ENCODE data around the gene PON3.
A peak's percentile ranks its signal among the peaks of the same experiment; 100 is the strongest.

The PON3 gene

DNA sequence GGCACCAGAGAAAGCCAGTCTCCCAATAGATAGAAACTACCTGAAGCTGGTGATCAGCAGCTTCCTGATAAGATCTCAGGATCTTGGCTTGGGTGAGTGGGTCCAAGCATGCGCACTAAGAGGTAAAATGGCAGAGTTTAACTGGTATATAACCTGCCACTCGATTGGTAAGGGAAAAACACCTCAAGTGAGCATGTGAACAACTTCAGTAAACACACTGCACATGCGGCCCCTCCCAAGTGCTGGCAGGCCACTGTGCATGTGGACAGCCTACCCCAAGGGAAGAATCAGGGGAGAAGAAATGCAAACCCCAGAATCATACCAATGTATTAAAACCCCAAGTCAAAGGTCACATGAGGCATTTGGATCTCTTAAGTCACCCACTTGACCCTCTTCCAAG lies 54.1 kb downstream of the PON3 start:
- CTCF ChIA-PET: no interaction called here
- H3K4me1 Mint-ChIP-seq: no peaks in the 10 kb centered on the region
- H3K4me3 Mint-ChIP-seq: no peak overlapping the region
- no peaks in the 10 kb centered on the region for H3K9me3 Mint-ChIP-seq
- H3K27ac Mint-ChIP-seq: no peak overlapping the region
- no peak for DNase-seq
- no peaks in the 10 kb centered on the region for H3K36me3 Mint-ChIP-seq
- H3K27me3 Mint-ChIP-seq: peaks cover 8% of the 10 kb centered on the region

DNA sequence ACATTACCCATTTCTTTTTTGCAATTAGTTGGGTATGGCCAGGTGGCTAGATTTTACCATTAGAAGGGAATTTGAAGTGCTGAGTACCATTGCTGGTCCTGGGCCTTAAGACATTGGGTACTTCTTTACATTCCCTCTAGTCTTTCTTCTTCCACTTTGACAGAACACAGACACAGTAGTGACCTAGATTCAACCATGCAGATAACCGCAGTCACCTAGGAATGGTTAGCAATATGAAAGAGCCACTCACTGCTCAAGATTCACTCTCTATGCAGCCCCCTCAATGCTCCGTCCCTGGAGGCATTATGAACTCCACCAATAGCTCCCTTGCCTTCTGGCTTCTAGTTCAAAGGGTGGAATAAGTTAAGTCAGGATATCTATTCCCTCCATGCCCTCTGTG lies 55.7 kb downstream of the PON3 start:
- no peak overlapping the region for H3K4me3 Mint-ChIP-seq
- CTCF ChIA-PET: no interaction called here
- no peak for DNase-seq
- H3K27ac Mint-ChIP-seq: no peak overlapping the region
- no peaks in the 10 kb centered on the region for H3K4me1 Mint-ChIP-seq
- no peaks in the 10 kb centered on the region for H3K9me3 Mint-ChIP-seq
- no peaks in the 10 kb centered on the region for H3K36me3 Mint-ChIP-seq
- H3K27me3 Mint-ChIP-seq: peaks cover 8% of the 10 kb centered on the region

DNA sequence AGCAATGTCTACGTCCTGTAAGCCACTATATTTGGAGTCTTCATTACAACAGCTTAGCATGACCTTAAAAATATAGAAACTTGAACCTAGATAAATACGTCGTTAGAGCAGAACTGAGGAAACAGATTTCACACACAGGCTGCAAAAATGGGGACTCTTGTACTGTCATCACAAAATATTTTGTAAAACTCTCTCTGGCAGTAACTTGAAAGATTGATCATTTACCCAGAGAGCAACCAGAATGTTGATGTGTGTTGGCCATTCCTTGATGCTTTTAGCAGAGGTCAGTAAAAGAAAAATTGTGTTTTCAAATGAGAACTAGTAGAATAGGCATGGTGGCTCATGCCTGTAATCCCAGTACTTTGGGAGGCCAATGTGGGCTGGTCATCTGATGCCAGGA lies 57.3 kb downstream of the PON3 start:
- H3K9me3 Mint-ChIP-seq: no peaks in the 10 kb centered on the region
- CTCF ChIA-PET: no interaction called here
- H3K36me3 Mint-ChIP-seq: no peaks in the 10 kb centered on the region

DNA sequence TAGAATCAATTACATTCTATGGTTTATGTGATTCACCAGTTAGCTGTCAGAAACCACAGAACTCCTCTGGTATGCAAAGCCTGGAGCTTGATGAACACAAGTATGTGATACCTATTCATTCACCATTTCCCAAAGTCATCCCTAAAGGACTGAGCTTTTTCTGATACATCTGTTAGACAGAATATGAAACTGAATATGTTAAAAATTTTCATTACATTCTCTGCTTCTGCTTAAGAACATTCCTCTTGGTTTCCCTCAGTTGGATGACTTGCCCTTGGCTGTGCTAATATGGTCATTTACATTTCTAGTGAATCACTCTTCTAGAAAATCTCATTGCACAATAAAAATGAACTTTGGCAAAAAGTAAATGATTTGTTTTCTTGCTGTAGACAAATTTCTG lies 61.1 kb downstream of the PON3 start:
- DNase-seq: no peak
- Mint-ChIP-seq H3K4me3 (no peak overlapping the region), H3K4me1 (peaks cover 11% of the 10 kb centered on the region), H3K9me3 (no peaks in the 10 kb centered on the region), H3K27me3 (peaks cover 8% of the 10 kb centered on the region), H3K27ac (no peak overlapping the region), H3K36me3 (no peaks in the 10 kb centered on the region)
- CTCF ChIA-PET: no interaction called here

More for the DNA sequence above, 57.3 kb downstream of the PON3 start:
- no peak overlapping the region for H3K27ac Mint-ChIP-seq
- H3K27me3 Mint-ChIP-seq: peaks cover 8% of the 10 kb centered on the region
- DNase-seq: no peak
- H3K4me1 Mint-ChIP-seq: no peaks in the 10 kb centered on the region
- no peak overlapping the region for H3K4me3 Mint-ChIP-seq

DNA sequence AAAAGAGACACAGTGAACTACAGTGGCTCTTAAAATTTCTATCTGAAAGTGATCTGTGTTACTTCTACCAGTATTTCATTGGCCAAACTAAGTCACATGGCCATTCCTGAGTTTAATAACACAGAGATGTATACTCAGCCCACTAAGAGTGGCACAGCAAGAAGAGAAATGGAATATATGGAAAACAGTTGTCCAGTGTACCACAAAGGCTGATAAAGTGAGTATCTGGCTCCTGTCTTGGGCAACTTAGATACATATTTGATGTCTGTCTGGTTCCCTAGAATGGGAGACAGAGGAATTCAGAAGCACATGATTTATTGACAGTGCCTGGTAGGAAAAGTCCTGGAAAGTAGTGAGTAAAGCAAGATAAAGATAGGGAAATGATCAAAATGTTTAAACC lies 61.7 kb downstream of the PON3 start:
- H3K4me3 Mint-ChIP-seq: no peak overlapping the region
- no peak overlapping the region for H3K27ac Mint-ChIP-seq
- no peak for DNase-seq
- peaks cover 8% of the 10 kb centered on the region for H3K27me3 Mint-ChIP-seq
- H3K4me1 Mint-ChIP-seq: peaks cover 13% of the 10 kb centered on the region
- no peaks in the 10 kb centered on the region for H3K36me3 Mint-ChIP-seq
- CTCF ChIA-PET: no interaction called here
- H3K9me3 Mint-ChIP-seq: no peaks in the 10 kb centered on the region

DNA sequence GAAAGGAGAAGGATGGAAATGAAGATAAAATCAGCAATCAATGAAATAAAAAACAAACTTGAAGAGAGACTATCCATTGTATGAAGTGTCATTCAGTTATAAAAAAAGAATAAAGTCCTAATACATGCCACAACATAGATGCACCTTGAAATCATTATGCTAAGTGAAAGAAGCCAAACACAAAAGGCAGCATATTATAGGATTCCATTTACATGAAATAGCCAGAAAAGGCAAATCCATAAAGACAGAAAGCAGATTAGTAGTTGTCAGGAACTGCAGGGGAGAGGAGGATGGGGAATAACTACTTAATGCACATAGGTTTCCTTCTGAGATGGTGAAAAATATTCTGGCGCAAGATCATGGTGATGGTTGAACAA lies 65.2 kb downstream of the PON3 start:
- Mint-ChIP-seq H3K27ac (peak overlapping the region; percentile 75), H3K27me3 (no peaks in the 10 kb centered on the region), H3K4me3 (peak overlapping the region; percentile 42), H3K36me3 (no peaks in the 10 kb centered on the region), H3K4me1 (peaks cover 13% of the 10 kb centered on the region), H3K9me3 (no peaks in the 10 kb centered on the region)
- CTCF ChIA-PET: interaction anchor here (1.0 kb wide), 1 partner anchor 21 kb away, joined by 3 read pairs; no protein-coding TSS in a partner anchor
- no peak for DNase-seq

DNA sequence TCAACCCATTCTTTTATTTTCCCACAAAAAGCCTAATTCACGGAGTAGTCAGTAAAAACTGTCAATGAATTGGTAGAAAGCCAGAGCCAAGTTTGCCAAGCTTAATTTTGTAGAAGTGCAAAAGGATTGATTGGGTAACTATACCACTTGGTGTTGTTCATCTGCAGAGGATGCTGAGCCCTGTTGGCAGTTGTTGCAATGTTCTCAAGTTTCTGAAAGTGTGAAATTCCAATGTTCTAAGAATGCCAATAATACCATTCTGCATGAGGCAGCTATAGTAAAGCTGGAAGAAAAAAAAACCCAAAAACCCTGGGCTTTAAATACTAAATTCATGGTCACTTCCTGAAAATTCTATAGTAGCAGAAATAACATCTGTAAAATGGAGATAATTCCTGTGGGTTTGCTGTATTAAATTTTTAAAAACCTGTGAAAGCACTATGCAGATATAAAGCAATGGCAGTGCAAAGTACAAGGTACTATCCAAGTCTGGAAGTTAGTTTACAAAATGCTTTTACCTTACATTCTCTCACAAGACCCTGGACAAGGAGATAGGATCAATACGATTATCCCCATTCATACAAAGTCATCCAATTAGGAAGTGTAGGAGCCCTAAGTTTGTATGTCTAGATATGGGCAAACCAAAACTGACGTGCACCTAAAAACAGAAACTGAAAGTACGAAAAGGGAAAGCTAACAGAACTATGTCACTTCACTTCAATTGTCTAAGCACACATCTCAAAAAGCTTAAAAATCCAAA lies 65.8 kb downstream of the PON3 start:
- Mint-ChIP-seq H3K36me3 (no peaks in the 10 kb centered on the region), H3K27me3 (no peaks in the 10 kb centered on the region), H3K27ac (peak overlapping the region; percentile 75), H3K4me1 (peaks cover 13% of the 10 kb centered on the region), H3K9me3 (no peaks in the 10 kb centered on the region), H3K4me3 (peak overlapping the region; percentile 42)
- CTCF ChIA-PET: interaction anchor here (1.0 kb wide), 1 partner anchor 21 kb away, joined by 3 read pairs; no protein-coding TSS in a partner anchor
- no peak for DNase-seq

DNA sequence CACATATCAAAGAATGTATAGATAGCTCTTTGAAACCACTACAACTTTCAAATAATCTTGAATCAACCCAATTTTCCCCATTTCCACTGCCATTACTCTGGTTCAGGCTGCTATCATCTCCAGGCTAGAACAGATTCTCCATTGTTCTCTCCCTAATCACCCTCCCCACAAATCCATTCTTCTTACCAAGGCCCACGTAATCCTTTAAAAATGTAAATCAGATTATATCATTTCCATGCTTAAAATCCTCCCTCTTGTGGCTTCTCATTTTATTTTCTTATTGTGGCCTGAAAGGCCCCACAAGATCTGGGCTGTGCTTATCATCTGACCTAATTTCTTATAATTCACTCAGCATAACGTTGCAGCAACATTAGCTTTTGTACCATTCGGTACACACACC lies 68.8 kb downstream of the PON3 start:
- Mint-ChIP-seq H3K9me3 (no peaks in the 10 kb centered on the region), H3K27ac (no peak overlapping the region), H3K4me3 (no peak overlapping the region), H3K27me3 (peaks cover 6% of the 10 kb centered on the region), H3K36me3 (no peaks in the 10 kb centered on the region), H3K4me1 (peaks cover 15% of the 10 kb centered on the region)
- no peak for DNase-seq
- CTCF ChIA-PET: no interaction called here

DNA sequence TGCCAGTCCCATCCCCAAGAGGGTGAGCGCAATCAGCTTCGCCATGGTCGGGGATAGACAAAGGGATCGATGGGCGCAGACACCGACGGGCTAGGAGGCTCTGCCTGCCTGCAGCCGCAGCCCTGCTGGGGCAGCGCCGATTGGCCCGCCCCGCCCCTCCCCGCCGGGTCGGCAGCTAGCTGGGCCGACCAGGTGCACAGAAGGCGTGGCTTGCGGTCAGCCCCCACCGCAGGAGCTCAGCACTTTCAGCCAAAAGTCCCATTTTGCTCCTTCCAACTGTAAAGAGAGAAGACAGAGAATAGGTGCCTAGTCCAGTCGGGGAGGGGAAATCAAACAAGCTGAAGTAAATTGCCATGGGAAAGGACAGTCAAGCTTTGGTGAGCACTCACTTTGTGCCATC lies 71.7 kb downstream of the PON3 start, which contains the start of gene PON1:
TSS of gene PON1 (minus strand) at position 102 of the 400 bp plus-strand sequence. CDS start at position 45, 57 bp downstream.
- Mint-ChIP-seq H3K27ac (no peak within 1 kb of the TSS), H3K4me1 (peaks cover 2% of the 10 kb centered on the region), H3K4me3 (no peak within 1 kb of the TSS), H3K9me3 (no peaks in the 10 kb centered on the region), H3K36me3 (no peaks in the 10 kb centered on the region), H3K27me3 (peaks cover 6% of the 10 kb centered on the region)
- DNase-seq: peak; percentile 31
- CTCF ChIA-PET: no interaction called here

DNA sequence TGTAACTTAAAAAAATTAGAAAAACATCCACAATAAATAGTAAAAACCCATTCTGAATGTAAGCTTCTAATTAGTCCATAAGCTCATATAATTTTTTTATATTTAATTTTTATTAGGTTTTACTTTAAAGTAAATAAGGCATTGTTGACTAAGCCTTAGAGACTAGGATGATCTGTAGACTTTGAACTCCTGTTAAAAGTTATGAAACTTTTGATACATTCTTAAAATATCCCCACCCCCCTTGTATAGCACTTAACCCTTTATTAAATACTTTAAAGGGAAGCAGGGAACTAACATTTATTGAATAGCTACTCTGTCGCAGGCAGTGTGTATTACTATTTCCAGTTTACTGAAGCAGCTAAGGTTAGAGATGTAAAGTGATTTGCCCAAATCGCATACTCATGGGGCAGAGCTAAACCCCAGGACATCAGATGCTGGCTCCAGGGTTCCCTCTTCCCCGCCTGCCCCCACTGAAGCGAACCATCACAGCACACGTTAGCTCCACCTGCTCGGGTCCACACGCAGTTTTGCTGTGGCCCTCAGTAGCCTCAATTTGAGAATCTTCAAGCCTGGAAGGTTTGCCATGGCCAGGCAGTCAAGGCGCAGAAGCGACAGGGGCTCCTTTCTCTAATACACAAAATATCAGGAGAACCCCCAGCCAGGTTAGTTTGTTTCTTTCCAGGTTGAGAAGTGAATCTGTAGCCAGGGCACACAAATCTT lies 72.6 kb downstream of the PON3 start:
- H3K27ac Mint-ChIP-seq: no peak overlapping the region
- H3K36me3 Mint-ChIP-seq: no peaks in the 10 kb centered on the region
- no peak overlapping the region for H3K4me3 Mint-ChIP-seq
- H3K9me3 Mint-ChIP-seq: no peaks in the 10 kb centered on the region
- no peak for DNase-seq
- peaks cover 6% of the 10 kb centered on the region for H3K27me3 Mint-ChIP-seq
- CTCF ChIA-PET: no interaction called here
- H3K4me1 Mint-ChIP-seq: peaks cover 2% of the 10 kb centered on the region

DNA sequence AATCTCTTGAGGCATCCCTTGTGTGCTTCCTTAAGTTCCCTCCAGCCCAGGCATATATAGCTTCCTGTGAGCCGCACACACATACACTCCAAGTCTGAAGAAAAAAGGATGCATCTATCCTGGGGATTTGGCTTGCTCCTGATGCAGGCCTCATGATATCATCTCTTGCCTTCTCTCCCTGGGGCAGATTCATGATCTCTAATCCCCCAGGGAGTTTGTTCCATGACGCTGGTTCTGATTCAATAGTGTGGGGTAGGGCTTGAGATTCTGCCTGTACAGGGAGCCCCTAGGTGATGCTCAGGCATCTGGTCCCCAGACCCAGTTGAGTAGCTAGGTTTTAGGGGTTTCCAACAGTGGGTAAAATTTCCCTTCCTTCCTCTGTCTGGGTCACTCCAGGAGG lies 73.3 kb downstream of the PON3 start:
- peaks cover 6% of the 10 kb centered on the region for H3K27me3 Mint-ChIP-seq
- H3K4me3 Mint-ChIP-seq: no peak overlapping the region
- H3K9me3 Mint-ChIP-seq: no peaks in the 10 kb centered on the region
- H3K4me1 Mint-ChIP-seq: peaks cover 2% of the 10 kb centered on the region
- DNase-seq: no peak
- H3K36me3 Mint-ChIP-seq: no peaks in the 10 kb centered on the region
- H3K27ac Mint-ChIP-seq: no peak overlapping the region
- CTCF ChIA-PET: no interaction called here

DNA sequence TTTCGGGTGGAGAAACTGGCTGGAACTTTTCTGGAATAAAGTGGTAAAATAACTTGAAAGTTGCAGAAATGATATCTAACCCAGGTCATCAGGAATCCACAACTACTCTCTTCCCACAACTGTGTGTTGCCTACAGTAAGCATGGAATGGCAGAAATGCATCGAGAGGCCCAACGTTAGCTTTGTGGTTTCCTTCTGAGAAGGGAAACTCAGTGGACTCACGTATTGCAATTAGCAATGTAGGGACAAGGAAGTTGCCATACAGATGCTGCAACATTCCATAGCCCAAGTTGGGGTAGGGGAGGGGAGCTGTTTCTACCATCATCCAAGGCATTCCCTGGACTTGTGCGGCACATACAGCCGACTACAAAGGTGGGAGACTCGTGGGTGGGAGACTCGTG lies 73.8 kb downstream of the PON3 start:
- H3K4me1 Mint-ChIP-seq: peaks cover 2% of the 10 kb centered on the region
- no peaks in the 10 kb centered on the region for H3K9me3 Mint-ChIP-seq
- no peak overlapping the region for H3K4me3 Mint-ChIP-seq
- H3K36me3 Mint-ChIP-seq: no peaks in the 10 kb centered on the region
- H3K27ac Mint-ChIP-seq: no peak overlapping the region
- peaks cover 6% of the 10 kb centered on the region for H3K27me3 Mint-ChIP-seq
- no peak for DNase-seq
- CTCF ChIA-PET: no interaction called here

DNA sequence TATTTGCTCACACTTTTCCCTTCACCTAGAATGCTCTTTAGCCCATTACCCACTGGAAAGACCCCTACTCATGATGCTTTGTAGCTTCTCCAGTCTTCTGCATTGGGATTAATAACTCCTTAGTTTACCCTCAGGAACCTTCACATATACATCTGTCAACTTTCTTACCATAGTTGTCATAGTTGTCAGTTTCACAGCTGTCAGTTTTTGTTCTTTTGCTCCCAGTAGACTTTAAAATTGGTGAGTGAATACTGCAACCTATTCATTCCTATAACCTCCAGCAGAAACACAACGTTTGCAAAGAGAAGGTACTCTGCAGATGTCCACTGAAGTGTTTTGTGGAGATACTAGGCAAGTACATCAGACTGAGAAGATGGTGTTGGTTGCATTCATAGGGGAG lies 74.5 kb downstream of the PON3 start:
- Mint-ChIP-seq H3K27me3 (peaks cover 6% of the 10 kb centered on the region), H3K9me3 (no peaks in the 10 kb centered on the region), H3K36me3 (no peaks in the 10 kb centered on the region), H3K4me3 (no peak overlapping the region), H3K27ac (no peak overlapping the region), H3K4me1 (peaks cover 2% of the 10 kb centered on the region)
- no peak for DNase-seq
- CTCF ChIA-PET: no interaction called here

DNA sequence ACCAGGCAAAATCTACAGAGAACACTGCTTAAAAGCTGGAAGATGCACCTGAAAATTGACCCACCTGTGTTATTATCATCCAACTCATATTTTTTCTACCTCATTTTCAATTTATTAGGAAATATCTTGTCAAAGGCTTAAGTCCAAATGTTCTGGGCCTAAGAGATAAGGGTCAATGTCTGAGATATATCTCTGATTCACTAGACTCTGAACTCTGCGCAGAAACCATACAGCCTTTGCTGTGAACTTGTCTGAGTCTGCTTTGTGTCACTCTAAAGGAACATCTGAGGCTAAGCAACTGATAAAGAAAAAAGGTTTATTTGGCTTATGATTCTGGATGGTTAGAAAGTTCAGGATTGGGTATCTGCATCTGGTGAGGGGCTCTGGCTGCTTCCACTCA lies 75.5 kb downstream of the PON3 start:
- Mint-ChIP-seq H3K27me3 (peaks cover 6% of the 10 kb centered on the region), H3K27ac (no peak overlapping the region), H3K9me3 (no peaks in the 10 kb centered on the region), H3K4me3 (no peak overlapping the region), H3K4me1 (peaks cover 2% of the 10 kb centered on the region), H3K36me3 (no peaks in the 10 kb centered on the region)
- no peak for DNase-seq
- CTCF ChIA-PET: no interaction called here

DNA sequence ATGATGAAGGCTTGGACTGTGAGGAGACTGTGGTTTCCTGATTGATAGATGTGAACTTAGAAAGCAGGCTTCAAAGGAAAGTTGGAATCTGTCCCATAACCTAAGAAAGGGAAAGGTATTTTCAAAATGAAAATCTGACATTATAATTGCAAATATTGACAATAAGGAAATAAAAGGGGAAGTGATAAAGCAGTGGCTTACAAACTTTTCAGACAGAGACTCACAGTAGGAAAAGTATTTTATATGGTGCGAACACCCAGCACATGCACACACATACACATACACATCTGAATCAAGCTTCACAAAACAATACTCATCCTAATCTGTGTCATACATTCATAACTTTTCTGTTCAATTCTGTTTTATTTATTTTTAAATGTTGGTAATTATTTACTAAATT lies 76.6 kb downstream of the PON3 start:
- no peak overlapping the region for H3K27ac Mint-ChIP-seq
- CTCF ChIA-PET: no interaction called here
- H3K4me3 Mint-ChIP-seq: no peak overlapping the region
- peaks cover 2% of the 10 kb centered on the region for H3K27me3 Mint-ChIP-seq
- DNase-seq: no peak
- H3K36me3 Mint-ChIP-seq: no peaks in the 10 kb centered on the region
- no peaks in the 10 kb centered on the region for H3K9me3 Mint-ChIP-seq
- H3K4me1 Mint-ChIP-seq: no peaks in the 10 kb centered on the region
